CD4-positive, alpha-beta T cell treated with Interleukin-12 subunit alpha and Interleukin-12 subunit beta, for 1 hour (primary cell): ENCODE results near the gene PCSK5.
"Not testable (repeated sequence)": the region's sequence is repeated elsewhere in the genome, so short reads cannot be mapped to it uniquely, and the experiment has no call there.

Experiments
- DNase-seq: peaks from one replicate; pipeline ENCODE4 v3.0.0-alpha.2; 2020

Gene PCSK5

GRCh38 chr9:75890472-75891276, at the start of gene PCSK5:
Gene PCSK5 (plus strand): TSS chr9:75890673. CDS start chr9:75891182, 509 bp downstream.
- peak; percentile 84 for DNase-seq

- no peak for DNase-seq
Observed at GRCh38 chr9:75844321-75844720, 46.2 kb upstream of the PCSK5 start.

GRCh38 chr9:75845806-75846205, 44.7 kb upstream of the PCSK5 start:
- DNase-seq = no peak

GRCh38 chr9:75847085-75847484, 43.4 kb upstream of the PCSK5 start:
- DNase-seq = no peak

- no peak for DNase-seq
Observed at GRCh38 chr9:75850459-75851200, 39.8 kb upstream of the PCSK5 start.

- no peak for DNase-seq
Observed at GRCh38 chr9:75851917-75852316, 38.6 kb upstream of the PCSK5 start.

GRCh38 chr9:75852746-75853145, 37.7 kb upstream of the PCSK5 start:
- no peak for DNase-seq

GRCh38 chr9:75855509-75855908, 35.0 kb upstream of the PCSK5 start:
- DNase-seq = no peak

- no peak for DNase-seq
Observed at GRCh38 chr9:75858497-75859092, 31.9 kb upstream of the PCSK5 start.

- DNase-seq = no peak
Observed at GRCh38 chr9:75864266-75864665, 26.2 kb upstream of the PCSK5 start.

- DNase-seq = peak; percentile 52
Observed at GRCh38 chr9:75866273-75866871, 24.1 kb upstream of the PCSK5 start.

GRCh38 chr9:75868526-75868925, 21.9 kb upstream of the PCSK5 start:
- DNase-seq = not testable (repeated sequence)

- DNase-seq = no peak
Observed at GRCh38 chr9:75869236-75869635, 21.2 kb upstream of the PCSK5 start.

GRCh38 chr9:75870450-75870849, 20.0 kb upstream of the PCSK5 start:
- DNase-seq = peak; percentile 4

- no peak for DNase-seq
Observed at GRCh38 chr9:75871624-75872023, 18.8 kb upstream of the PCSK5 start.

- no peak for DNase-seq
Observed at GRCh38 chr9:75873712-75874111, 16.8 kb upstream of the PCSK5 start.

GRCh38 chr9:75876999-75877640, 13.4 kb upstream of the PCSK5 start:
- DNase-seq = no peak

GRCh38 chr9:75878488-75878860, 12.0 kb upstream of the PCSK5 start:
- no peak for DNase-seq

- no peak for DNase-seq
Observed at GRCh38 chr9:75880618-75881017, 9.9 kb upstream of the PCSK5 start.

GRCh38 chr9:75881761-75882160, 8.7 kb upstream of the PCSK5 start:
- no peak for DNase-seq

- no peak for DNase-seq
Observed at GRCh38 chr9:75885652-75886051, 4.8 kb upstream of the PCSK5 start.

GRCh38 chr9:75889577-75889976, 896 bp upstream of the PCSK5 start:
- DNase-seq = peak; percentile 12

- peak; percentile 30 for DNase-seq
Observed at GRCh38 chr9:75889977-75890471, 449 bp upstream of the PCSK5 start.
